Neural progenitor cell (in vitro differentiated cells): Measurements from ENCODE around the gene MYO16. TPM values are rescaled to one million over a fixed set of nuclear protein-coding genes. Genes with fewer than 3 reads are reported as not detected.

Source experiments
- DNase-seq: peaks from one replicate; pipeline ENCODE4 v3.0.0-alpha.2; 2016; ENCODE audit warnings: low spot score
- H2AFZ ChIP-seq: fragments of 200-600 bp; sonication (generic); replicated peaks from 2 replicates; pipeline ENCODE4 v1.6.1; 2016; ENCODE audit warnings: antibody characterized with exemption
- H3F3A ChIP-seq: fragments of 200-600 bp; sonication (generic); 2 replicates; pipeline ENCODE4 v1.6.1; 2016; ENCODE audit warnings: antibody characterized with exemption, low read depth
- H3K27ac ChIP-seq: fragments of 200-600 bp; sonication (generic); 2 replicates; pipeline ENCODE4 v1.5.1; 2016; ENCODE audit warnings: mild to moderate bottlenecking
- H3K27me3 ChIP-seq: fragments of 200-600 bp; sonication (generic); 2 replicates; pipeline ENCODE4 v1.6.1; 2016; ENCODE audit warnings: mild to moderate bottlenecking, moderate library complexity
- H3K36me3 ChIP-seq: fragments of 200-600 bp; sonication (generic); 2 replicates; pipeline ENCODE4 v1.5.1; 2016
- H3K4me1 ChIP-seq: fragments of 200-600 bp; sonication (generic); 2 replicates; pipeline ENCODE4 v1.6.1; 2016; ENCODE audit warnings: mixed run types
- H3K4me2 ChIP-seq: fragments of 200-600 bp; sonication (generic); 2 replicates; pipeline ENCODE4 v1.6.1; 2016
- H3K4me3 ChIP-seq: fragments of 200-600 bp; sonication (generic); 2 replicates; pipeline ENCODE4 v1.5.1; 2016
- H3K79me2 ChIP-seq: fragments of 200-600 bp; sonication (generic); 2 replicates; pipeline ENCODE4 v1.6.1; 2016; ENCODE audit warnings: low read depth
- H3K9ac ChIP-seq: fragments of 200-600 bp; sonication (generic); 2 replicates; pipeline ENCODE4 v1.6.1; 2016
- H3K9me3 ChIP-seq: fragments of 200-600 bp; sonication (generic); 2 replicates; pipeline ENCODE4 v1.5.1; 2016; ENCODE audit warnings: low read depth
- H4K20me1 ChIP-seq: fragments of 200-600 bp; sonication (generic); 2 replicates; pipeline ENCODE4 v1.6.1; 2016; ENCODE audit warnings: low read depth
- H3K27ac Mint-ChIP-seq: 3 replicates; pipeline ENCODE4 v1.8.0; 2021; ENCODE audit warnings: mixed read lengths
- H3K27me3 Mint-ChIP-seq: 2 replicates; pipeline ENCODE4 v1.8.0; 2022; ENCODE audit warnings: low read depth, mild to moderate bottlenecking, inconsistent platforms, moderate library complexity, mixed read lengths; ENCODE audit not compliant: insufficient read depth
- H3K36me3 Mint-ChIP-seq: 3 replicates; pipeline ENCODE4 v1.8.0; 2021; ENCODE audit warnings: mixed read lengths
- H3K4me1 Mint-ChIP-seq: 3 replicates; pipeline ENCODE4 v1.8.0; 2021; ENCODE audit warnings: mixed read lengths
- H3K4me3 Mint-ChIP-seq: 3 replicates; pipeline ENCODE4 v1.8.0; 2021; ENCODE audit warnings: mild to moderate bottlenecking, moderate library complexity, mixed read lengths
- H3K9me3 Mint-ChIP-seq: 3 replicates; pipeline ENCODE4 v1.8.0; 2020; ENCODE audit warnings: mixed read lengths
- EZH2 ChIP-seq: fragments of 200-600 bp; sonication (generic); IDR thresholded peaks from 2 replicates; pipeline ENCODE4 v1.6.1; 2017; ENCODE audit warnings: antibody characterized with exemption, mild to moderate bottlenecking, moderate library complexity
- EZH2phosphoT487 ChIP-seq: fragments of 200-600 bp; sonication (generic); IDR thresholded peaks from 2 replicates; pipeline ENCODE4 v1.6.1; 2017; ENCODE audit warnings: antibody characterized with exemption
- total RNA-seq: library from RNA; depleted of rRNA; stranded (reverse); fragments of >200 nt; gene quantifications from 2 replicates; pipeline ENCODE4 v1.2.3, GENCODE V29; 2015; ENCODE audit warnings: low replicate concordance
- TF ChIP-seq, protein P1 (sequence below): fragments of 200-600 bp; sonication (generic); IDR thresholded peaks from 2 replicates; pipeline ENCODE4 v1.5.1; 2017; ENCODE audit warnings: antibody characterized with exemption, mild to moderate bottlenecking

The MYO16 gene
- total RNA-seq, 1 donor from 2014 or later: 0.41 TPM

DNA sequence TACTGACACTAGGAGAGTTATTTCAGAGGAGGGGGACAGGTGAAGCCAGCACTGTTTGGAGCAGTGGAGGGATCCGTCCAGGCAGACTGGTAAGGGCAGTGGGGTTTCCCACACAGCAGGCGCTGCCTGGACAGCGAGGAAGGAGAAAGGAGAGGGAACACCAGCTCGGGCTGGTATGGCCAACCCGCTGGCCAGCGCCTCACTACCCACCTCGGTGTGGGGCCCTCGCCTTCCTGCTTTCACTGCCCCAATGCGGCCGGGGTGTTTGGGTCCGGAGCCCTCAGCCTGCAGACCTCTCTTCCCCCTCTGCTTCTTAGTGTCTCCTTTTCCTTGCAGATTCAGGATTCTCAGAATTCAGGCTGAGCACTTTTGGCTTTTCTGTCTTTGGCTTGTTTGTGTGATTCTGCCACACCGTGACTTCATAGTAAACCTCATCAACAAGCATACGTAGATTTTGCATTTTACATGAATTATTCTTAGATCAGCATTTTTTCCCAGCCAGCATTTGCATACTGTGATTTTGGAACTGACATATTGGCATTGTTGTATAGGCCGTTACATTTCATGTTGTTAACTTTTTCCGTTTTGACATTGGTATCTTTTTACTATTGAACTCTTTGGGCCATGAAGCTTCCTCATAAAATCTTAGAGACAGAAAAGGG is 294.1 kb downstream of the MYO16 start:
- H3K4me2 ChIP-seq: no peak overlapping the region
- TF ChIP-seq EZH2phosphoT487 (no peak), EZH2 (no peak)
- TF ChIP-seq, protein P1, sequence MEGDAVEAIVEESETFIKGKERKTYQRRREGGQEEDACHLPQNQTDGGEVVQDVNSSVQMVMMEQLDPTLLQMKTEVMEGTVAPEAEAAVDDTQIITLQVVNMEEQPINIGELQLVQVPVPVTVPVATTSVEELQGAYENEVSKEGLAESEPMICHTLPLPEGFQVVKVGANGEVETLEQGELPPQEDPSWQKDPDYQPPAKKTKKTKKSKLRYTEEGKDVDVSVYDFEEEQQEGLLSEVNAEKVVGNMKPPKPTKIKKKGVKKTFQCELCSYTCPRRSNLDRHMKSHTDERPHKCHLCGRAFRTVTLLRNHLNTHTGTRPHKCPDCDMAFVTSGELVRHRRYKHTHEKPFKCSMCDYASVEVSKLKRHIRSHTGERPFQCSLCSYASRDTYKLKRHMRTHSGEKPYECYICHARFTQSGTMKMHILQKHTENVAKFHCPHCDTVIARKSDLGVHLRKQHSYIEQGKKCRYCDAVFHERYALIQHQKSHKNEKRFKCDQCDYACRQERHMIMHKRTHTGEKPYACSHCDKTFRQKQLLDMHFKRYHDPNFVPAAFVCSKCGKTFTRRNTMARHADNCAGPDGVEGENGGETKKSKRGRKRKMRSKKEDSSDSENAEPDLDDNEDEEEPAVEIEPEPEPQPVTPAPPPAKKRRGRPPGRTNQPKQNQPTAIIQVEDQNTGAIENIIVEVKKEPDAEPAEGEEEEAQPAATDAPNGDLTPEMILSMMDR: no peak
- H3K9me3 Mint-ChIP-seq: no peaks in the 10 kb centered on the region
- DNase-seq: no peak
- H3K4me3 ChIP-seq: no peak overlapping the region
- no peaks in the 10 kb centered on the region for H3K4me1 ChIP-seq
- H3K4me1 Mint-ChIP-seq: no peaks in the 10 kb centered on the region
- no peaks in the 10 kb centered on the region for H3K27me3 ChIP-seq
- H3F3A ChIP-seq: no peaks in the 10 kb centered on the region
- peaks cover 2% of the 10 kb centered on the region for H3K27me3 Mint-ChIP-seq
- H3K79me2 ChIP-seq: no peaks in the 10 kb centered on the region
- H3K27ac Mint-ChIP-seq: no peak overlapping the region
- no peak overlapping the region for H2AFZ ChIP-seq
- no peak overlapping the region for H3K9ac ChIP-seq
- no peaks in the 10 kb centered on the region for H3K36me3 Mint-ChIP-seq
- no peaks in the 10 kb centered on the region for H3K9me3 ChIP-seq
- no peak overlapping the region for H3K27ac ChIP-seq
- H3K4me3 Mint-ChIP-seq: no peak overlapping the region
- H4K20me1 ChIP-seq: no peaks in the 10 kb centered on the region
- H3K36me3 ChIP-seq: no peaks in the 10 kb centered on the region

DNA sequence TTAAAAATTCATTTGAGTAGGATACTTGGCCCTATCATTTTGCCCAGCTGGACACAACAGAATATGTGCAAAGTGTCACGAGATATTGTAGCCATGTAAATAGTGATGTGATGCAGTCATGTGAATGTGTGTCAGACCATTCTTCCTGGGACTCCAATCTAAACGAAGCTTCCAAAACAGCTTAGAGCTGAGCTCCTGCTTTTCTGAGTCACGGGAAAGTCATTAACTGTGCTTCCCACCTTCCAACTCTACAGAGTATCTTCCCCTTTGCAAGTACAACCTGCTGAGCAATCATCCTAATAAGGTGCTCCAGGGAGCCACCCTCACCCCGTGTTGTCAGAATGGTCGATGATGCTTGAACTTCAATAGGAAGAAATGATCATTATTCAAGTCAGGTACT is 294.7 kb downstream of the MYO16 start:
- Histone ChIP-seq H2AFZ (no peak overlapping the region), H3K4me3 (no peak overlapping the region), H3K27me3 (no peaks in the 10 kb centered on the region), H3K9me3 (no peaks in the 10 kb centered on the region), H4K20me1 (no peaks in the 10 kb centered on the region), H3K4me1 (no peaks in the 10 kb centered on the region), H3K79me2 (no peaks in the 10 kb centered on the region), H3K36me3 (no peaks in the 10 kb centered on the region), H3K4me2 (no peak overlapping the region), H3K27ac (no peak overlapping the region), H3K9ac (no peak overlapping the region), H3F3A (no peaks in the 10 kb centered on the region)
- Mint-ChIP-seq H3K36me3 (no peaks in the 10 kb centered on the region), H3K27me3 (peaks cover 2% of the 10 kb centered on the region), H3K4me3 (no peak overlapping the region), H3K9me3 (no peaks in the 10 kb centered on the region), H3K27ac (no peak overlapping the region), H3K4me1 (no peaks in the 10 kb centered on the region)
- no peak for DNase-seq
- TF ChIP-seq EZH2phosphoT487: no peak

DNA sequence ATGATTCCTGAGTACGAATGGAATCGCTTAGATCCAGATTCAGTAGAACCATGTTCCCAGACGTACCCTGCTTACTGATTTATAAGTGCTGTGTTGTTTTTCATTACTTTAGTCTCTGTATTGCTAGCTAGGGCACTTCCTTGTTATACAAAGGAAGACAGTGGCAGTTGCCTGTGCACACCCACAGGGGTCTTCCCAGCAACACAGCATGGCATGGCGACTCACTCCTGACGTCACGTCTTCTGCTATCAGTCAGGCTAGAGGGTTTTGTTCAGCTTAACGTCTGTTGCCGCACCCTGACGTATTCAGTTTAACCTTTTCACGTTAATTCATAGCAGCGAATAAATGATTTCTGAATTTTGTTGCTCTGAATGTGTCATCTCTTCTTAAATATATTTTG is 295.1 kb downstream of the MYO16 start:
- no peak overlapping the region for H3K9ac ChIP-seq
- H3K36me3 ChIP-seq: no peaks in the 10 kb centered on the region
- no peak for TF ChIP-seq EZH2phosphoT487
- no peak for TF ChIP-seq EZH2
- TF ChIP-seq, protein P1: no peak
- no peaks in the 10 kb centered on the region for H3K27me3 ChIP-seq
- H3K27me3 Mint-ChIP-seq: peaks cover 2% of the 10 kb centered on the region
- H3K9me3 Mint-ChIP-seq: no peaks in the 10 kb centered on the region
- H4K20me1 ChIP-seq: no peaks in the 10 kb centered on the region
- no peaks in the 10 kb centered on the region for H3F3A ChIP-seq
- no peaks in the 10 kb centered on the region for H3K79me2 ChIP-seq
- H3K4me3 Mint-ChIP-seq: no peak overlapping the region
- H3K27ac Mint-ChIP-seq: no peak overlapping the region
- H3K27ac ChIP-seq: no peak overlapping the region
- H3K4me3 ChIP-seq: no peak overlapping the region
- no peak overlapping the region for H2AFZ ChIP-seq
- no peaks in the 10 kb centered on the region for H3K4me1 ChIP-seq
- no peaks in the 10 kb centered on the region for H3K9me3 ChIP-seq
- no peak for DNase-seq
- H3K4me1 Mint-ChIP-seq: no peaks in the 10 kb centered on the region
- no peaks in the 10 kb centered on the region for H3K36me3 Mint-ChIP-seq
- H3K4me2 ChIP-seq: no peak overlapping the region

DNA sequence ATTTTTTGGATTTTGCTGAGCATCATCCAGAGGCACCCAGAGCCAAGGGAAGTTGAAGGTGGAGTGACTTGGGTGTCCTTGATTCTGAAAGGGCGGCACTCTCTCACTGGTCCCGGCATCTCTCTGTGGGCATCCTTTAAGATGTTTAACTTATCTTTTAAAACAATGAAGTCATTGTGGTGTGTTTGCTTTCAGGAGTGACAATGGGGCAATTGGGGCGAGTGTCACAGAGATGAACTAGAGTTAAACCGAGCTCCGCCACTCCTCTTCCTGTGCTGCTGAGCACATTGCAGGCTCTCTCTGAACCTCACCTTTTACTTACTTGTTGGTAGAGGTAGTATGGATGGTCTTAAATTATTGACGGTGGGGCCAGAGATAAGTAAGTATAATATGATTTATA is 295.7 kb downstream of the MYO16 start:
- Histone ChIP-seq H3K9me3 (no peaks in the 10 kb centered on the region), H3K9ac (no peak overlapping the region), H3F3A (no peaks in the 10 kb centered on the region), H3K79me2 (no peaks in the 10 kb centered on the region), H3K36me3 (no peaks in the 10 kb centered on the region), H2AFZ (no peak overlapping the region), H3K27ac (no peak overlapping the region), H3K27me3 (no peaks in the 10 kb centered on the region), H3K4me3 (no peak overlapping the region), H3K4me1 (no peaks in the 10 kb centered on the region), H4K20me1 (no peaks in the 10 kb centered on the region), H3K4me2 (no peak overlapping the region)
- H3K27ac Mint-ChIP-seq: no peak overlapping the region
- TF ChIP-seq, protein P1: no peak
- TF ChIP-seq EZH2phosphoT487: no peak
- TF ChIP-seq EZH2: no peak
- peaks cover 2% of the 10 kb centered on the region for H3K27me3 Mint-ChIP-seq
- H3K9me3 Mint-ChIP-seq: no peaks in the 10 kb centered on the region
- H3K4me1 Mint-ChIP-seq: no peaks in the 10 kb centered on the region
- no peak for DNase-seq
- no peaks in the 10 kb centered on the region for H3K36me3 Mint-ChIP-seq
- H3K4me3 Mint-ChIP-seq: no peak overlapping the region
